ENCODE results near the gene STK17A.

DNA sequence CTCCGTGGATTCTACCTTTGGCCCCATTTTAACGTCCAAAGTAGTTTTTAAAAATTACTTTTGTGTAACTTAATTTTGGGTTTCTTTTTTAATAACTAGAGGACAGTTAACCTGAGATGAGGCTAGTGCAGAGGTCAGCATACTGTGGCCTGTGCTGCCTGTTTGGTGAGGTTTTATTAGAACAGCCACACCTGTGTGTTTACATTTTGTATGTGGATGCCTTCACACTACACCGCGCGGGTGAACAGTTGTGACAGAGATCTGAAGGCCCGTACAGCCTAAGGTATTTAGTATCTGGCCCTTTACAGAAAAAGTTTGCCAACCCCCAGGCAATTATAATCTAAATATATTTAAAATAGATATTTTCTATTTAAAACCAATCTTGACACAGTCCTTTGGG lies 46.9 kb downstream of the STK17A start:
- TF ChIP-seq POLR2A (IDR thresholded peaks at IDR 0.05) (no peak), CTCF (IDR thresholded peaks at IDR 0.05) (no peak)
